ENCODE data around the gene CNTNAP5. TPM values are rescaled to one million over a fixed set of nuclear protein-coding genes. Genes with fewer than 3 reads are reported as not detected.

The CNTNAP5 gene
- total RNA-seq, 2 experiments from 2014 or later = not detected

GRCh38 chr2:124272261-124272841 lies 247.3 kb downstream of the CNTNAP5 start:
- Mint-ChIP-seq H3K4me3 (no peak overlapping the region), H3K9me3 (peaks cover 17% of the 10 kb centered on the region), H3K27ac (no peak overlapping the region), H3K4me1 (no peaks in the 10 kb centered on the region), H3K27me3 (no peaks in the 10 kb centered on the region), H3K36me3 (ENCODE audit: low read depth) (no peaks in the 10 kb centered on the region)
- DNase-seq = no peak
- CTCF ChIA-PET = no interaction called here
- POLR2A ChIA-PET = no interaction called here

DNA sequence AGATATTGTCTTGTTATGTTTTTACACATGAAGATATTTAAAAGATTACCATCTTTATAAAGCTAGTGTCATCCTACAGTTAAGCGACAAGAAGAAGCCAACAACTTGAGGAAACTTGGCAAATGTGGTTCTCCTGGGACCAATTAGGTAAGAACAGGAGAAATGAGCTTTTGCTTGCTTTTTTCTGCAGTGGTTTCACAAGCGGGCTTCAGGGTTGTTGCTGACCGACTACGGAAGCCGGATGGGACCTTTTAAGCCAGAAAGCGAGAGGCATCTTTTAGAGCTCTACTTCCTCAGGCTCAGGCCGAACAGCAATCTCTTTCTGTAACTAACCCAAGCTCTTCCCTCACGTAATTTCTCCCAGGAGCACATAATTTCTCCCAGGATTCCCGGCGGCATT lies 256.5 kb downstream of the CNTNAP5 start:
- no peaks in the 10 kb centered on the region for H3K36me3 Mint-ChIP-seq (ENCODE audit: low read depth)
- no peaks in the 10 kb centered on the region for H3K27me3 Mint-ChIP-seq
- no peak overlapping the region for H3K27ac Mint-ChIP-seq
- no peaks in the 10 kb centered on the region for H3K4me1 Mint-ChIP-seq
- H3K4me3 Mint-ChIP-seq = no peak overlapping the region
- POLR2A ChIA-PET = interaction anchor here (0.6 kb wide), 1 partner anchor 17 kb away, joined by 3 read pairs; no protein-coding TSS in a partner anchor
- CTCF ChIA-PET = no interaction called here
- DNase-seq = no peak
- peaks cover 2% of the 10 kb centered on the region for H3K9me3 Mint-ChIP-seq

DNA sequence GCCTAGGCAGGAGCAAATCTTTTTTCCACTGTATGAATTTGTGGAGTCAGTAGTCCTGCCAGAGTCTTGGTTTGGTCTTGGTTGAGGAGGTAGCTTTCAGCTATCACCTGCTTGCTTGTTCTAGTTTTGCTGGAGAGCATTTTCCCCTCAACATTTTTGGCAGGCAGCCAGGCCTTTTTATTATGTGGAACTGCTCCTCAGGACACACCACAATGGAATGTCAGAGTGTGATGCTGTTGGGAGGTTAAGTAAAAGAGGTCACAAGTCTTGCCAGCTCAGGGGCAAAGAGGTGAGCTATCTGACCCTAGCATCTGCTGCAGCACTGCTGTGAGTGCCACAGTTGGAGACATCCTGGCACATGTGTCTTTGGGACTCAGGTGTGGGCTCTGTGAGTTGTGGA lies 258.0 kb downstream of the CNTNAP5 start:
- Mint-ChIP-seq H3K27me3 (no peaks in the 10 kb centered on the region), H3K9me3 (peaks cover 2% of the 10 kb centered on the region), H3K4me3 (no peak overlapping the region), H3K27ac (no peak overlapping the region), H3K36me3 (ENCODE audit: low read depth) (no peaks in the 10 kb centered on the region), H3K4me1 (no peaks in the 10 kb centered on the region)
- ChIA-PET CTCF (no interaction called here), POLR2A (no interaction called here)
- no peak for DNase-seq

GRCh38 chr2:124286089-124286783 lies 261.1 kb downstream of the CNTNAP5 start:
- H3K4me3 Mint-ChIP-seq = no peak overlapping the region
- ChIA-PET CTCF (no interaction called here), POLR2A (no interaction called here)
- no peaks in the 10 kb centered on the region for H3K36me3 Mint-ChIP-seq (ENCODE audit: low read depth)
- H3K9me3 Mint-ChIP-seq = peaks cover 5% of the 10 kb centered on the region
- H3K27me3 Mint-ChIP-seq = no peaks in the 10 kb centered on the region
- no peak overlapping the region for H3K27ac Mint-ChIP-seq
- no peak for DNase-seq
- H3K4me1 Mint-ChIP-seq = no peaks in the 10 kb centered on the region

DNA sequence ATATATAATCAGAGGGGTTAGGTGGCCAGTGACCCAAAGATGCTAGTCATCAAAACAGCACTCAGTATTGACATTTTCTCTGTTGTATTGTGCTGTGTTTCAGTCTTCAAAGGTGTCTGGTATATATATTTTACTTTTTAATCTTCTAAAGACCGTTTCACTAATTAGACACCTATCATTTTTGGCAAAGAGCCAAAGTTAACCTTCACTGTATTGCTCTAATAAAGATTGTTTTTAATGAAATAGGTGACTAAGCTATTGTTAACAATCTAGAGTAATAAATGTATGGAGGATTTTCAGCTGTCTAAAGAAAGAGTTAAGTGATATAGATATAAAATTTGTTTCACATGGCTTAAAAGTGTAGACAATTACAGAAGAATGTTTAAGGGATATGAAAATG lies 264.0 kb downstream of the CNTNAP5 start:
- H3K27me3 Mint-ChIP-seq = no peaks in the 10 kb centered on the region
- no peak overlapping the region for H3K4me3 Mint-ChIP-seq
- no peaks in the 10 kb centered on the region for H3K4me1 Mint-ChIP-seq
- POLR2A ChIA-PET = no interaction called here
- no peak for DNase-seq
- CTCF ChIA-PET = no interaction called here
- H3K36me3 Mint-ChIP-seq (ENCODE audit: low read depth) = no peaks in the 10 kb centered on the region
- peaks cover 5% of the 10 kb centered on the region for H3K9me3 Mint-ChIP-seq
- no peak overlapping the region for H3K27ac Mint-ChIP-seq

DNA sequence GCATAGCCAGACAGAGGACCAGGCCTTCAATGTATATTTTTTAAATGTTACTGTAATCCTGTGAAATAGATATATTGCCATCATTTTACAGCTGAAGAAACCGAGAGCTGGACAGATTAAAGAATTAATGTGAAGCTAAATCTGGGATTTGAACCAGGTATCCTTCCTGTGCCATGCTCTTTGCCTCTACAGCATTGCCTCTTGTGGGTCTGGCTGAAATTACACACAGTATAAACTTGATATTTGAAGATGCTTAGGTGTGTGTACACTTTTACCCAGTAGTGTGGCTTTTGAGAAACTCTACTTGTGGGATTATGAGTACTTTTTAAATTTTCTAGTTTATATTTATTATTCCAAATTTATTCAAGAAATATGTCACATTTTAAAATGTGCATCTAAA lies 264.5 kb downstream of the CNTNAP5 start:
- ChIA-PET CTCF (no interaction called here), POLR2A (no interaction called here)
- no peaks in the 10 kb centered on the region for H3K4me1 Mint-ChIP-seq
- DNase-seq = no peak
- no peaks in the 10 kb centered on the region for H3K36me3 Mint-ChIP-seq (ENCODE audit: low read depth)
- H3K4me3 Mint-ChIP-seq = no peak overlapping the region
- H3K9me3 Mint-ChIP-seq = peaks cover 7% of the 10 kb centered on the region
- H3K27ac Mint-ChIP-seq = no peak overlapping the region
- no peaks in the 10 kb centered on the region for H3K27me3 Mint-ChIP-seq

DNA sequence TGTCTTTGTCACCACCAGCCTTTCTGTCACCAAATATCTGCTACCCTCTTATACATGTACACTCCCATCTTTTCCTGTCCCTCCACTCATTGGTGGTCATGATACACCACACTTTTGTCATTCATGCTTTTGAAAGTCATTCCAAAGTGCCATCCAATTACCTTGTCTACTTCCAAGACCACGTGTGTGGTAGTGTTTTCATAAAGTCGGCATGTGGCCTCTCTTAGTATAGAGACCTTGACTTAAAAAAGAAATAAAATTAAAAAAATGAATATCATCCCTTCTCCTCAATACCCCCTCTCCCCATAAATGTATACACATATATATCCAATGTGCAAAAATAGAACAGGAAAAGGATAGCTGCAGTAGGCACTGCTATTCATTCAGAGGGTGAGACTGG lies 271.4 kb downstream of the CNTNAP5 start:
- Mint-ChIP-seq H3K27me3 (no peaks in the 10 kb centered on the region), H3K4me3 (no peak overlapping the region), H3K4me1 (no peaks in the 10 kb centered on the region), H3K27ac (no peak overlapping the region), H3K9me3 (peaks cover 11% of the 10 kb centered on the region), H3K36me3 (ENCODE audit: low read depth) (no peaks in the 10 kb centered on the region)
- ChIA-PET POLR2A (no interaction called here), CTCF (no interaction called here)
- DNase-seq = no peak

DNA sequence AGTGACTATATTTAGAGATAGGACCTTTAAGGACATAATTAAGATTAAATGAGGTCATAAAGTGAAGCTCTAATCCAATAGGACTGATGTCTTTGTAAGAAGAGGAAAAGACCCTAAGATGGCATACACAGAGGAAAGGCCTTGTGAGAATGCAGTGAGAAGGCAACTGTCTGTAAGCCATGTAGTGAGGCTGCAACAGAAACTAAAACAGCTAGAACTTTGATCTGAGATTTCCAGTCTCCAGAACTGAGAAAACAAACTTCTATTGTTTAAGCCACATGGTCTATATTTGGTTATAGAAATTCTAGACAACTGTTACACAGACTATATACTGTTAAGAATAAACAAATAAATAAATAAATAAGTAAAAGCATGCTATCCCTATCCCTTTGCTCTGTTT lies 276.8 kb downstream of the CNTNAP5 start:
- CTCF ChIA-PET = no interaction called here
- H3K27me3 Mint-ChIP-seq = no peaks in the 10 kb centered on the region
- H3K9me3 Mint-ChIP-seq = peaks cover 14% of the 10 kb centered on the region
- DNase-seq = no peak
- no peak overlapping the region for H3K4me3 Mint-ChIP-seq
- POLR2A ChIA-PET = no interaction called here
- H3K36me3 Mint-ChIP-seq (ENCODE audit: low read depth) = no peaks in the 10 kb centered on the region
- no peaks in the 10 kb centered on the region for H3K4me1 Mint-ChIP-seq
- H3K27ac Mint-ChIP-seq = no peak overlapping the region

DNA sequence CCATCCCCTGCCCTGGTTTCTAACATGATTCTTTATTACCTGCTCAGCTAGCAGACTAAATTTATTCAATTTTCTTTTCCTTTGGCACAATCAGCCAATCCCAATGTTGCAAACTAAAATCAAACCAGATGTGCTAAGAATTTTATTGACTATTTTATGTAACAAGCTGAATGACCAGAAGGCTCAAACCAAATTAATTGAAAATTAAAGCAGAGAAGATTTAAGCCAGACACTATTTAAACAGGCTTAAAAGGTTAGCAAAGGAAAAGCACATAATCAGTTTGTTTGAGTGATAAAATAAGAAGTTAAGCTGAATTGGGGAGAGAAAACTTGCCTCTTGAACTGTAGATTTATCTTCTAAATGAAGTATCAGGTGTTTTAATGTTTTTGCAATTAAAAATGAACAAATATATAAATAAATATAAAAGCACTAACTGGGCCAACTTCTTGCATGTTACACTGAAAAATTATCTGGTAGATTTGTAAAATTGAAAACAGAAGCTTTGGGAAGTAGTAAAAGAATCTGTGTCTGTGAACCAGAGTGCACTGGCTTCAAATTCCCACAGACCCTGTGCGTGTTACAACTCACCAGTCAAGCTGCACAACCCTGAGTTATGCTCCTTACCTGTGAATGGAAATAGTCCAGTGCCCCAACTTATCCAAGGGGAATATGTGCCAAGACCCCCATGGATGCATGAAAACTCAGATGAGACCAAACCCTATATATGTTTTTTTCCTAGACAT lies 283.4 kb downstream of the CNTNAP5 start:
- CTCF ChIA-PET = no interaction called here
- Mint-ChIP-seq H3K9me3 (peaks cover 10% of the 10 kb centered on the region), H3K27ac (no peak overlapping the region), H3K27me3 (no peaks in the 10 kb centered on the region), H3K4me1 (no peaks in the 10 kb centered on the region), H3K4me3 (no peak overlapping the region), H3K36me3 (ENCODE audit: low read depth) (no peaks in the 10 kb centered on the region)
- no peak for DNase-seq
- POLR2A ChIA-PET = no interaction called here

DNA sequence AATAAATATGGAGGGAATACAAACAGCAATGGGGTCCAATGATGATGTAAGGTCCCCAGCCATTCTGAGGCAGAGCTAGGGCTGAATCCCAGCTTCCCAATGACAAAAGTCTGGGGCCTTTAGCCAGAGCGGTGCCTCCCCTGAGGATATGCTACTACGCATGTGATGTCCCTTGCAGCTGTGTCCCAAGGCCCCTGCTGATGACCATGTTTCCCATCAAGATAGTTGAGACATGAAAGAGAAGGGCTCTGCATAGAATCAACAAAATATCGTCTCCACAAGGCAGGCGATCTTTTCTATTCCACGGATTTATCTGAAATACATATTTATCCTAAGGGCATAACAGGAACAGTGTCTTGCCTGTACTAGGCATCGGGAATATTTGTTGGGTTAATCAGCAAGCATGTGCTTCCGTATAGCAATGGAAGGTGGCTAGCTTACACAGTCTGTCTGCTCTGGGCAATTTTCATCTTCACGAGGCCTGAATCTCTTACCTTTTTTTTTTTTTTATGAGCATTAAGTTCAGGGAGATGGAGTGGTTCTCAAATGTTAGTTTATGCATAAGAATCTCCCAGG lies 284.6 kb downstream of the CNTNAP5 start:
- ChIA-PET CTCF (no interaction called here), POLR2A (no interaction called here)
- no peak for DNase-seq
- H3K9me3 Mint-ChIP-seq = peaks cover 10% of the 10 kb centered on the region
- no peaks in the 10 kb centered on the region for H3K27me3 Mint-ChIP-seq
- H3K4me1 Mint-ChIP-seq = no peaks in the 10 kb centered on the region
- H3K27ac Mint-ChIP-seq = no peak overlapping the region
- H3K36me3 Mint-ChIP-seq (ENCODE audit: low read depth) = no peaks in the 10 kb centered on the region
- H3K4me3 Mint-ChIP-seq = no peak overlapping the region

GRCh38 chr2:124310671-124311070 lies 285.6 kb downstream of the CNTNAP5 start:
- no peak for DNase-seq
- Mint-ChIP-seq H3K27me3 (no peaks in the 10 kb centered on the region), H3K4me1 (no peaks in the 10 kb centered on the region), H3K36me3 (ENCODE audit: low read depth) (no peaks in the 10 kb centered on the region), H3K27ac (no peak overlapping the region), H3K4me3 (no peak overlapping the region), H3K9me3 (peaks cover 10% of the 10 kb centered on the region)
- ChIA-PET POLR2A (no interaction called here), CTCF (no interaction called here)

GRCh38 chr2:124314084-124314483 lies 289.0 kb downstream of the CNTNAP5 start:
- H3K4me1 Mint-ChIP-seq = no peaks in the 10 kb centered on the region
- H3K27me3 Mint-ChIP-seq = no peaks in the 10 kb centered on the region
- DNase-seq = no peak
- no peak overlapping the region for H3K27ac Mint-ChIP-seq
- H3K9me3 Mint-ChIP-seq = peaks cover 16% of the 10 kb centered on the region
- POLR2A ChIA-PET = no interaction called here
- H3K4me3 Mint-ChIP-seq = no peak overlapping the region
- H3K36me3 Mint-ChIP-seq (ENCODE audit: low read depth) = no peaks in the 10 kb centered on the region
- CTCF ChIA-PET = no interaction called here

- POLR2A ChIA-PET = no interaction called here
- Mint-ChIP-seq H3K9me3 (peaks cover 16% of the 10 kb centered on the region), H3K27me3 (no peaks in the 10 kb centered on the region), H3K27ac (no peak overlapping the region), H3K4me3 (no peak overlapping the region), H3K36me3 (ENCODE audit: low read depth) (no peaks in the 10 kb centered on the region), H3K4me1 (no peaks in the 10 kb centered on the region)
- no peak for DNase-seq
- CTCF ChIA-PET = no interaction called here
Measured at GRCh38 chr2:124315221-124315880, 290.3 kb downstream of the CNTNAP5 start.

Measured in activated CD4-positive, alpha-beta memory T cell treated with anti-CD3 and anti-CD28 coated beads, Interleukin-2, amount 10 ng/mL, durations not matched to agents 7 days and 5 days (primary cell).